Endothelial cell of umbilical vein (primary cell): ENCODE results near the gene RBM26. TPM values are rescaled to one million over a fixed set of nuclear protein-coding genes. Genes with fewer than 3 reads are reported as not detected.

Source experiments
- BruUV-seq: library from RNA; stranded (reverse); fragments of 400-500 nt; replicated peaks from 2 replicates; lab custom pipeline; 2021; lab: Mats Ljungman, UMichigan
- CTCF ChIA-PET: fragments of 300-600, 350-600 bp; sonication (Branson Sonifier 250); formaldehyde crosslinking; loops from one replicate; lab custom pipeline; 2021; ENCODE audit warnings: antibody characterized with exemption, inconsistent platforms; lab: Charles Lee
- POLR2A ChIA-PET: fragments of 300-600, 350-600 bp; sonication (Branson Sonifier 250); formaldehyde crosslinking; loops from one replicate; lab custom pipeline; 2021; ENCODE audit warnings: antibody characterized with exemption, inconsistent platforms; lab: Charles Lee
- DNase-seq: peaks from one replicate; pipeline ENCODE4 v3.0.0-alpha.2; 2011; ENCODE audit warnings: low read depth, low spot score
- FAIRE-seq: peaks from 2 replicates; lab custom pipeline; 2011; peaks lifted over from hg19 to GRCh38; lab: Jason Lieb, UNC
- H2AFZ ChIP-seq: 2 replicates; pipeline ENCODE4 v1.6.0; 2012; ENCODE audit warnings: low read depth, low read length, control low read depth, inconsistent platforms
- H3K27ac ChIP-seq: 2 replicates; pipeline ENCODE4 v1.5.1; 2011; ENCODE audit warnings: low read depth, mild to moderate bottlenecking, control low read depth, low read length, moderate library complexity; ENCODE audit not compliant: insufficient read depth
- H3K27me3 ChIP-seq, 2 experiments: 2 replicates each; pipeline versions ENCODE4 v1.6.0 to v1.6.1; 2011; ENCODE audit warnings: low read length in 2 of 2, mixed read lengths in 1 of 2; ENCODE audit not compliant: control insufficient read depth in 2 of 2, insufficient read depth in 2 of 2
- H3K36me3 ChIP-seq, 2 experiments: 2 replicates in 1 of 2; 3 replicates in 1 of 2; pipeline ENCODE4 v1.5.1; 2011; ENCODE audit warnings: low read length in 2 of 2, mild to moderate bottlenecking in 1 of 2, moderate library complexity in 1 of 2; ENCODE audit not compliant: control insufficient read depth in 2 of 2, insufficient read depth in 2 of 2; ENCODE audit errors: extremely low read depth in 1 of 2
- H3K4me1 ChIP-seq: 3 replicates; pipeline ENCODE4 v1.5.1; 2011; ENCODE audit warnings: mild to moderate bottlenecking, low read length; ENCODE audit not compliant: control insufficient read depth, insufficient read depth; ENCODE audit errors: extremely low read depth
- H3K4me2 ChIP-seq: 2 replicates; pipeline ENCODE4 v1.6.1; 2011; ENCODE audit warnings: low read length, control low read depth, mixed read lengths; ENCODE audit not compliant: insufficient read depth
- H3K4me3 ChIP-seq, 3 experiments: fragments of 200-600 bp in 1 of 3; sonication (generic), shearing (Covaris generic) in 1 of 3; replicated peaks in 1 of 3; 2 replicates each; pipeline ENCODE4 v1.5.1; 2011 to 2016; ENCODE audit warnings: control low read depth in 3 of 3, low read length in 3 of 3, mild to moderate bottlenecking in 2 of 3, inconsistent platforms in 1 of 3, low read depth in 1 of 3, moderate library complexity in 1 of 3; ENCODE audit not compliant: insufficient read depth in 1 of 3
- H3K79me2 ChIP-seq: 2 replicates; pipeline ENCODE4 v1.6.0; 2012; ENCODE audit warnings: low read length, inconsistent platforms; ENCODE audit not compliant: control insufficient read depth, insufficient read depth
- H3K9ac ChIP-seq: replicated peaks from 2 replicates; pipeline ENCODE3; 2011; ENCODE audit warnings: low read length, control low read depth; ENCODE audit not compliant: insufficient read depth; ENCODE audit errors: extremely low read depth
- H3K9me1 ChIP-seq: replicated peaks from 3 replicates; pipeline ENCODE4 v1.6.0; 2011; ENCODE audit warnings: mild to moderate bottlenecking, low read length; ENCODE audit not compliant: control insufficient read depth, insufficient read depth; ENCODE audit errors: extremely low read depth
- H3K9me3 ChIP-seq: replicated peaks from 2 replicates; pipeline ENCODE4 v1.5.1; 2012; ENCODE audit warnings: low read length, inconsistent platforms; ENCODE audit not compliant: control insufficient read depth, insufficient read depth
- H4K20me1 ChIP-seq: replicated peaks from 2 replicates; pipeline ENCODE3; 2011; ENCODE audit warnings: mild to moderate bottlenecking, low read length; ENCODE audit not compliant: control insufficient read depth, insufficient read depth; ENCODE audit errors: extremely low read depth
- JUN ChIP-seq: IDR thresholded peaks from 2 replicates; pipeline ENCODE4 v1.6.1; 2011; ENCODE audit warnings: borderline replicate concordance, low read depth; ENCODE audit not compliant: insufficient read length, insufficient read depth
- MYC ChIP-seq: IDR thresholded peaks from one replicate; pipeline ENCODE4 v1.6.1; 2011; ENCODE audit warnings: mild to moderate bottlenecking, low read depth, low read length
- POLR2A ChIP-seq: IDR thresholded peaks from 2 replicates; pipeline ENCODE4 v1.6.1; 2012; ENCODE audit warnings: low read depth, mild to moderate bottlenecking, control low read depth, low read length
- dilution Hi-C: fragments of 300-500 bp; cut with MboI; formaldehyde crosslinking; loops from one replicate; pipeline ENCODE4 v1.15.0; 2019; ENCODE audit warnings: low sequenced_read_pairs; ENCODE audit not compliant: extremely low pct_ligation_motif_present
- intact Hi-C: fragments of 100-400 bp; cut with micrococcal nuclease; formaldehyde crosslinking; loops from one replicate; pipeline ENCODE4 v1.10.0; 2022
- polyA plus RNA-seq, 4 experiments: library from polyadenylated mRNA; depleted of rRNA in 3 of 4; stranded (reverse) in 3 of 4; unstranded in 1 of 4; fragments of >200 nt; gene quantifications; 2 replicates each; pipeline versions ENCODE4 v1.2.1 to v1.2.3, GENCODE V29; 2011 to 2012; ENCODE audit warnings: missing spikeins in 1 of 4
- total RNA-seq: library from RNA; stranded (reverse); gene quantifications from 2 replicates; pipeline ENCODE4 v1.2.3, GENCODE V29; 2021

The RBM26 gene
- total and polyA plus RNA-seq, 2 donors (not counting 3 experiments of a cell fraction or from before 2014, with no cell fraction given), result 14.8 to 54.3 TPM

DNA sequence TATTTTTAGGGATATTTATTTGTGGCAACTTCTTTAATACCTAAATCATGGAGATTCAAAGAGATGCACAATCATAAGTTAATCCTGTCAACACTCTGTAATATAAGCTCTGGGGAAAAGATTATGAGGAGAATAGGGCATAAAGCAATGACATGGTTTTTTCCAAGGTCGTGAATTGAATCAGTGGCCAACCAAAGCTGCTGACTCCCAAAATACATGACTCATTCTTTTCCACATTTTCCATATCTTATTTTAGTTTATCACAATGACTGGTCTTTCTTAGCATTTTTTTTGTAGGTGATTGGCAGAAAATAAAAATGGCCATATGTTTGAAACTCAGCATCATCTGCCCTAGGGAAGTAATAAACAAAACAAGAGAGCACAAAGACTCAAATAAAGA, 28.5 kb upstream of the RBM26 start:
- DNase-seq (peak; percentile 70), FAIRE-seq (no peak)
- dilution Hi-C loops (no loop called here), intact Hi-C loops (no loop called here)
- no peaks in the 10 kb centered on the region for H3K27me3 ChIP-seq
- ChIA-PET CTCF (interaction anchor here (3.1 to 6.2 kb wide), 2 partner anchors 10 to 106 kb away, joined by 41 to 54 read pairs; no protein-coding TSS in a partner anchor), POLR2A (interaction anchor here (0.6 kb wide), 1 partner anchor 11 kb away, joined by 3 read pairs; no protein-coding TSS in a partner anchor)
- H3K36me3 ChIP-seq, result no peaks in the 10 kb centered on the region
- no peaks in the 10 kb centered on the region for H3K9me1 ChIP-seq
- no peak overlapping the region for H3K9ac ChIP-seq
- H2AFZ ChIP-seq, result no peak overlapping the region
- no peaks in the 10 kb centered on the region for H4K20me1 ChIP-seq
- BruUV-seq, result no TSS peak
- no peak overlapping the region for H3K4me2 ChIP-seq
- peak; percentile 49 for TF ChIP-seq JUN
- TF ChIP-seq POLR2A, result no peak
- no peaks in the 10 kb centered on the region for H3K79me2 ChIP-seq
- no peaks in the 10 kb centered on the region for H3K4me1 ChIP-seq
- no peaks in the 10 kb centered on the region for H3K9me3 ChIP-seq
- no peak overlapping the region for H3K4me3 ChIP-seq
- H3K27ac ChIP-seq, result no peak overlapping the region

DNA sequence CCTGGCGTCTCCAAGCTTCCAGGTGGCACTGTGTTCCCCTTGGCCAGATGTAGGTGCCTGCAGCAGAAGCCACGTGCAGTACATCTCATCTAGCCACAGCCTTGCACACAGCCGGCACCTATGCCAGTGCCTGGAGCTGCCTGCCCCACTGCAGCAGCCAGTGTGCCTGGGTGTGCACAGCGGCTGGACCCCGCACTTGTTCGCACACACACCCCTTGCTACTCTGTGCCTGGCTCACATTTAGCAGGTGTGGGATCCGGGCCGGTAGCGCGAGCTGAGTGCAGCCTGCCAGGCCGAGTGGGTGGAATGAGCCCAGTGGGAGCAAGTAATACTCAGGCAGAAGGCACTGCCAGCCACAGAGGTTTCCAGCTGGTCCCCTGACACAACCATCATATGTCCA, 26.9 kb upstream of the RBM26 start:
- POLR2A ChIA-PET, result no interaction called here
- Histone ChIP-seq H3K36me3 (no peaks in the 10 kb centered on the region), H3K9me3 (no peaks in the 10 kb centered on the region), H4K20me1 (no peaks in the 10 kb centered on the region), H2AFZ (no peak overlapping the region), H3K9me1 (no peaks in the 10 kb centered on the region), H3K79me2 (no peaks in the 10 kb centered on the region), H3K27ac (no peak overlapping the region), H3K4me2 (no peak overlapping the region), H3K4me1 (no peaks in the 10 kb centered on the region), H3K27me3 (no peaks in the 10 kb centered on the region), H3K4me3 (no peak overlapping the region), H3K9ac (no peak overlapping the region)
- CTCF ChIA-PET, result interaction anchor here (1.4 to 6.2 kb wide), 3 partner anchors 9 to 110 kb away, joined by 3 to 54 read pairs (median 41); no protein-coding TSS in a partner anchor
- no TSS peak for BruUV-seq
- DNase-seq (no peak), FAIRE-seq (no peak)
- intact Hi-C loops, result no loop called here
- no peak for TF ChIP-seq MYC
- dilution Hi-C loops, result no loop called here
